K562 (cell line): Measurements from ENCODE around the gene USP31. TPM values are rescaled to one million over a fixed set of nuclear protein-coding genes. Genes with fewer than 3 reads are reported as not detected.
A peak's percentile ranks its signal among the peaks of the same experiment; 100 is the strongest.

Experiments
- ATAC-seq: fragments of 200-7000 bp; cut with Tn5 transposase; 3 replicates; pipeline ENCODE4 v1.9.1; 2020; ENCODE audit warnings: moderate library complexity
- BruUV-seq: library from RNA; stranded (reverse); fragments of 400-500 nt; replicated peaks from 2 replicates; lab custom pipeline; 2021; lab: Mats Ljungman, UMichigan
- CTCF ChIA-PET: fragments of 300-600 bp; formaldehyde crosslinking; extraction: SDS; loops from one replicate; lab custom pipeline; 2021; ENCODE audit warnings: low intra/inter-chr PET ratio; lab: Yijun Ruan, JAX
- POLR2A ChIA-PET: fragments of 300-600, 350-650 bp; sonication (Branson Sonifier 250); formaldehyde crosslinking; extraction: SDS; loops from one replicate; lab custom pipeline; 2021; ENCODE audit warnings: antibody characterized with exemption, inconsistent platforms; lab: Yijun Ruan, JAX
- DNase-seq, 4 experiments: peaks; one replicate each; pipeline versions ENCODE4 v3.0.0 to v3.0.0-alpha.2; 2011 to 2018; ENCODE audit warnings: low spot score in 3 of 4, mixed read lengths in 3 of 4; ENCODE audit errors: extremely low read depth in 1 of 4
- FAIRE-seq: peaks from 2 replicates; lab custom pipeline; 2011; peaks lifted over from hg19 to GRCh38; lab: Jason Lieb, UNC
- H2AFZ ChIP-seq: 2 replicates; pipeline ENCODE4 v1.6.0; 2011; ENCODE audit warnings: low read depth, low read length, control low read depth, inconsistent platforms
- H3K27ac ChIP-seq: fragments of 200-600 bp; 3 replicates; pipeline ENCODE4 v1.8.0; 2011; ENCODE audit warnings: low read depth, mild to moderate bottlenecking, control low read depth, inconsistent platforms, low read length, moderate library complexity, mixed read lengths; ENCODE audit errors: extremely low read depth
- H3K27me3 ChIP-seq, 2 experiments: fragments of 300-600 bp in 1 of 2; 2 replicates in 1 of 2; 3 replicates in 1 of 2; pipeline versions ENCODE4 v1.6.0 to v1.8.0; 2011; ENCODE audit warnings: inconsistent platforms in 2 of 2, low read length in 2 of 2, mild to moderate bottlenecking in 1 of 2, mixed read lengths in 1 of 2, moderate library complexity in 1 of 2; ENCODE audit not compliant: control insufficient read depth in 2 of 2, insufficient read depth in 2 of 2
- H3K36me3 ChIP-seq: fragments of 300-600 bp; 3 replicates; pipeline ENCODE4 v1.8.0; 2011; ENCODE audit warnings: mild to moderate bottlenecking, low read length, inconsistent platforms; ENCODE audit not compliant: control insufficient read depth, insufficient read depth
- H3K4me1 ChIP-seq, 2 experiments: fragments of 200-600 bp in 1 of 2; replicated peaks in 1 of 2; 2 replicates in 1 of 2; 3 replicates in 1 of 2; pipeline versions ENCODE4 v1.5.1 to v1.8.0; 2011; ENCODE audit warnings: inconsistent platforms in 2 of 2, low read length in 2 of 2, mild to moderate bottlenecking in 1 of 2, mixed read lengths in 1 of 2, moderate library complexity in 1 of 2; ENCODE audit not compliant: control insufficient read depth in 2 of 2, insufficient read depth in 2 of 2
- H3K4me2 ChIP-seq: 2 replicates; pipeline ENCODE4 v1.6.1; 2011; ENCODE audit warnings: low read length, control low read depth, inconsistent platforms, mixed read lengths; ENCODE audit not compliant: insufficient read depth
- H3K4me3 ChIP-seq: fragments of 200-600 bp; sonication (generic), shearing (Covaris generic); 2 replicates; pipeline ENCODE4 v1.5.1; 2016; ENCODE audit warnings: control low read depth, inconsistent platforms
- H3K79me2 ChIP-seq: fragments of 200-600 bp; 3 replicates; pipeline ENCODE4 v1.8.0; 2011; ENCODE audit warnings: low read length, inconsistent platforms; ENCODE audit not compliant: control insufficient read depth, insufficient read depth
- H3K9ac ChIP-seq, 2 experiments: 2 replicates each; pipeline versions ENCODE4 v1.6.0 to v1.6.1; 2011; ENCODE audit warnings: low read depth in 2 of 2, low read length in 2 of 2, control low read depth in 1 of 2, inconsistent platforms in 1 of 2, mild to moderate bottlenecking in 1 of 2, mixed read lengths in 1 of 2; ENCODE audit not compliant: insufficient read depth in 1 of 2
- H3K9me1 ChIP-seq: one replicate; pipeline ENCODE4 v1.6.0; 2011; ENCODE audit warnings: inconsistent platforms, mild to moderate bottlenecking, low read length, moderate library complexity; ENCODE audit not compliant: control insufficient read depth, insufficient read depth
- H3K9me3 ChIP-seq: replicated peaks from 2 replicates; pipeline ENCODE4 v1.5.1; 2011; ENCODE audit warnings: low read depth, low read length, inconsistent platforms; ENCODE audit not compliant: control insufficient read depth, insufficient read depth
- H4K20me1 ChIP-seq: replicated peaks from 2 replicates; pipeline ENCODE4 v1.6.1; 2011; ENCODE audit warnings: low read length, inconsistent platforms, mixed read lengths; ENCODE audit not compliant: control insufficient read depth, insufficient read depth
- DEAF1 ChIP-seq: fragments of 450-650 bp; formaldehyde crosslinking; IDR thresholded peaks from 2 replicates; pipeline ENCODE4 v1.4.0; 2020; ENCODE audit warnings: mild to moderate bottlenecking, moderate library complexity
- HES1 ChIP-seq: fragments of 450-650 bp; IDR thresholded peaks from 2 replicates; pipeline ENCODE4 v1.6.1; 2016; ENCODE audit warnings: low read depth, mild to moderate bottlenecking, moderate library complexity
- PREB ChIP-seq: sonication (generic); formaldehyde crosslinking; IDR thresholded peaks from 2 replicates; pipeline ENCODE4 v1.8.1; 2023; ENCODE audit warnings: mild to moderate bottlenecking, missing genetic modification reagents
- SIN3A ChIP-seq, 2 experiments: fragments of 150-350 bp in 1 of 2; IDR thresholded peaks; 2 replicates each; pipeline ENCODE4 v1.6.1; 2011 to 2016; ENCODE audit warnings: borderline replicate concordance in 2 of 2, low read depth in 2 of 2, low read length in 2 of 2, mild to moderate bottlenecking in 2 of 2, moderate library complexity in 2 of 2; ENCODE audit not compliant: control insufficient read depth in 1 of 2
- TEAD2 ChIP-seq: fragments of 450-650 bp; IDR thresholded peaks from 2 replicates; pipeline ENCODE4 v1.6.1; 2016; ENCODE audit warnings: missing genetic modification characterization, control low read depth, missing compliant biosample characterization
- TFAM ChIP-seq: fragments of 250-450 bp; sonication (Bioruptor Pico); conservative IDR thresholded peaks from 2 replicates; pipeline ENCODE4 v1.5.0; 2021; ENCODE audit warnings: mild to moderate bottlenecking, moderate library complexity
- ZBTB2 ChIP-seq: fragments of 450-650 bp; IDR thresholded peaks from 2 replicates; pipeline ENCODE4 v1.6.1; 2016; ENCODE audit warnings: antibody characterized with exemption
- ZNF431 ChIP-seq: sonication (generic); formaldehyde crosslinking; IDR thresholded peaks from 2 replicates; pipeline ENCODE4 v1.8.0; 2022; ENCODE audit warnings: mild to moderate bottlenecking, missing genetic modification reagents
- ZNF444 ChIP-seq: fragments of 250-450 bp; sonication (Bioruptor Pico); IDR thresholded peaks from 2 replicates; pipeline ENCODE4 v1.4.0; 2020; ENCODE audit warnings: mild to moderate bottlenecking, moderate library complexity
- ZNF75A ChIP-seq: fragments of 450-650 bp; formaldehyde crosslinking; IDR thresholded peaks from 2 replicates; pipeline ENCODE4 v1.4.0; 2020; ENCODE audit warnings: mild to moderate bottlenecking
- WGBS: fragments of 100-300 bp; shearing (Covaris generic); methylation state at CpG from one replicate; pipeline ENCODE4 v1.1.6; 2016; ENCODE audit warnings: low coverage, mixed read lengths; ENCODE audit not compliant: insufficient coverage; ENCODE audit errors: missing lambda C conversion rate; 5-methylcytosine and 5-hydroxymethylcytosine counted together
- in situ Hi-C: fragments of 300-500 bp; cut with MboI; formaldehyde crosslinking; loops from 4 replicates; pipeline ENCODE4 v1.15.0; 2018; ENCODE audit warnings: inconsistent platforms, mixed read lengths
- intact Hi-C: fragments of 100-400 bp; cut with micrococcal nuclease; formaldehyde crosslinking; loops from 2 replicates; pipeline ENCODE4 v1.14.2; 2022
- polyA plus RNA-seq, 8 experiments: library from polyadenylated mRNA; depleted of rRNA in 4 of 8; stranded (reverse) in 5 of 8; unstranded in 3 of 8; fragments of >200 nt; fragmentation: Nextera tagmentation in 2 of 8; fragmentation: Illumina TruSeq in 1 of 8; extraction: Ambion mirVana in 2 of 8; extraction: Trizol in 1 of 8; gene quantifications; 2 replicates each; pipeline versions ENCODE4 v1.2.1 to v1.2.3, GENCODE V29; 2011 to 2014; ENCODE audit warnings: inconsistent platforms in 1 of 8, missing spikeins in 1 of 8
- total RNA-seq, 7 experiments: library from RNA; depleted of rRNA in 6 of 7; stranded (reverse); fragments of >200 nt in 6 of 7; fragmentation: Illumina TruSeq in 2 of 7; extraction: Trizol in 2 of 7; gene quantifications; 2 replicates each; pipeline versions ENCODE4 v1.2.1 to v1.2.3, GENCODE V29; 2011 to 2021; ENCODE audit warnings: low replicate concordance in 1 of 7

Gene USP31
- total and polyA plus RNA-seq, 9 of the 15 experiments (the other 6 are each of a cell fraction or from before 2014, with no cell fraction given) = 0.56 to 4.9 (median 2.9) TPM

GRCh38 chr16:23128056-23128455, 21.2 kb downstream of the USP31 start:
- CTCF ChIA-PET = no interaction called here
- Histone ChIP-seq H3K4me3 (no peak overlapping the region), H3K36me3 (no peaks in the 10 kb centered on the region), H3K79me2 (peaks cover 8% of the 10 kb centered on the region; the same call in 2 of the 3 replicates), H4K20me1 (peaks cover 26% of the 10 kb centered on the region), H2AFZ (no peak overlapping the region), H3K9me1 (no peaks in the 10 kb centered on the region), H3K27ac (no peak overlapping the region), H3K4me2 (no peak overlapping the region), H3K9me3 (no peaks in the 10 kb centered on the region), H3K4me1 (peaks cover 3 to 10% of the 10 kb centered on the region in 2 experiments; a peak in 3 of 5 replicates), H3K9ac (no peak overlapping the region), H3K27me3 (no peaks in the 10 kb centered on the region)
- no peak for DNase-seq
- TF ChIP-seq ZNF431 (CRISPR knock-in tag) (no peak), PREB (CRISPR knock-in tag) (no peak), TEAD2 (tag) (no peak), DEAF1 (CRISPR knock-in tag) (no peak), SIN3A (IDR thresholded peaks at IDR 0.05; ENCODE audit: borderline replicate concordance in 2 of 2, control insufficient read depth in 1 of 2, low read depth in 2 of 2, low read length in 2 of 2) (no peak), ZNF444 (CRISPR knock-in tag) (no peak), ZNF75A (CRISPR knock-in tag) (no peak), TFAM (no peak), HES1 (no peak), ZBTB2 (no peak)
- peak; percentile 23 for FAIRE-seq
- POLR2A ChIA-PET = interaction anchor here (0.7 to 1.6 kb wide), 2 partner anchors 8 to 15 kb away, joined by 3 to 4 read pairs; no protein-coding TSS in a partner anchor
- no TSS peak for BruUV-seq
- no peak for ATAC-seq
- 13% methylated on average over 5 of the region's 5 CpGs for WGBS
- in situ Hi-C loops = no loop called here
- intact Hi-C loops = no loop called here
